GM12865 (cell line): ENCODE data around the gene PRRC1.

Source experiments
- DNase-seq: peaks from one replicate; pipeline ENCODE4 v3.0.0; 2010; ENCODE audit warnings: low read depth
- H3K4me3 ChIP-seq: 2 replicates; pipeline ENCODE4 v1.5.1; 2011; ENCODE audit warnings: mild to moderate bottlenecking, low read depth, low read length, control low read depth
- CTCF ChIP-seq: IDR thresholded peaks from 2 replicates; pipeline ENCODE4 v1.5.1; 2011; ENCODE audit warnings: low read length, control low read depth, low read depth, inconsistent platforms; ENCODE audit not compliant: insufficient read depth; ENCODE audit errors: missing control alignments

Gene PRRC1

DNA sequence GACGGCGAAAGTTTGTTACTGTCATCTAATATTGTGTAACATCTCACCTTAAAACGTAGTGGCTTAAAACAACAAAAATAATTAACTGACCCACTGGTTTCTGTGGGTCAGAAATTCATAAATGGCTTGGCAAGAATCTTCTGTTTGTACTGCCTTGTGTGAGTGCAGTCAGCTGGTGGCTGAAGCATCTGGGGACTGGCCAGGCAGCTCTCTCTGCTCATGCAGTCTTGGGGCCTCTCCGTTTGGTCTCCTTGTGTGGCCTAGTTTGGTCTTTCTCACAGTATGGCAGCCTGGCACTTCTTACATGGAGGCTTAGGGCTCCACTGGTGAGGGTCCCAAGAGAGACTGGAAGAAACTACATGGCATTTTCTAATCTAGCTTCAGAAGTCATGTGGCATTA lies 82.4 kb downstream of the PRRC1 start:
- no peak for TF ChIP-seq CTCF
- DNase-seq: no peak
- no peak overlapping the region for H3K4me3 ChIP-seq

GRCh38 chr5:127601111-127601510 lies 83.7 kb downstream of the PRRC1 start:
- no peak for TF ChIP-seq CTCF
- no peak for DNase-seq
- H3K4me3 ChIP-seq: no peak overlapping the region

GRCh38 chr5:127601601-127602000 lies 84.2 kb downstream of the PRRC1 start:
- no peak for DNase-seq
- TF ChIP-seq CTCF: no peak
- H3K4me3 ChIP-seq: no peak overlapping the region

- no peak overlapping the region for H3K4me3 ChIP-seq
- no peak for DNase-seq
- TF ChIP-seq CTCF: no peak
These were observed 85.0 kb downstream of the PRRC1 start for GRCh38 chr5:127602481-127602880.

- H3K4me3 ChIP-seq: no peak overlapping the region
- no peak for TF ChIP-seq CTCF
- DNase-seq: no peak
These were observed 85.7 kb downstream of the PRRC1 start for GRCh38 chr5:127602896-127603844.
